Mucosa of rectum (tissue), 2 donors: ENCODE results near the gene MAT2A.

Experiments used
- H3K27ac ChIP-seq, 2 donors: one replicate each; pipeline ENCODE4 v1.7.0; 2013; ENCODE audit warnings: inconsistent platforms in 2 of 2, low read depth in 2 of 2, low read length in 2 of 2
- H3K27me3 ChIP-seq, 2 donors: one replicate each; pipeline ENCODE4 v1.7.0; 2013; ENCODE audit warnings: low read length in 2 of 2; ENCODE audit not compliant: control insufficient read depth in 2 of 2, insufficient read depth in 2 of 2
- H3K36me3 ChIP-seq, 2 donors: one replicate each; pipeline ENCODE4 v1.7.0; 2013; ENCODE audit warnings: low read length in 2 of 2; ENCODE audit not compliant: control insufficient read depth in 2 of 2, insufficient read depth in 2 of 2
- H3K4me1 ChIP-seq, 2 donors: one replicate each; pipeline ENCODE4 v1.7.0; 2013; ENCODE audit warnings: low read length in 2 of 2, mild to moderate bottlenecking in 1 of 2; ENCODE audit not compliant: control insufficient read depth in 2 of 2, insufficient read depth in 2 of 2
- H3K4me3 ChIP-seq, 2 donors: one replicate each; pipeline ENCODE4 v1.7.0; 2013; ENCODE audit warnings: low read length in 2 of 2
- H3K9ac ChIP-seq, 2 donors: one replicate each; pipeline ENCODE4 v1.7.0; 2013; ENCODE audit warnings: low read length in 2 of 2, low read depth in 1 of 2, mild to moderate bottlenecking in 1 of 2
- H3K9me3 ChIP-seq, 2 donors: one replicate each; pipeline ENCODE4 v1.7.0; 2013; ENCODE audit warnings: low read length in 2 of 2; ENCODE audit not compliant: control insufficient read depth in 2 of 2
- donor health status: healthy.
- donor health status: Normal muscosa, but diverticular disease.

MAT2A gene

GRCh38 chr2:85524336-85524908 lies 14.5 kb upstream of the MAT2A start:
- Histone ChIP-seq H3K9ac (peak overlapping the region in 1 of 2 donors; percentile 19), H3K27ac (peak overlapping the region; percentile 40 to 64), H3K4me1 (peaks cover 17 to 32% of the 10 kb centered on the region in 2 donors), H3K4me3 (no peak overlapping the region), H3K36me3 (no peaks in the 10 kb centered on the region), H3K9me3 (no peaks in the 10 kb centered on the region), H3K27me3 (no peaks in the 10 kb centered on the region)

GRCh38 chr2:85525029-85525428 lies 13.9 kb upstream of the MAT2A start:
- Histone ChIP-seq H3K9ac (no peak overlapping the region), H3K27ac (peak overlapping the region; percentile 40 to 64), H3K9me3 (no peaks in the 10 kb centered on the region), H3K27me3 (no peaks in the 10 kb centered on the region), H3K4me3 (no peak overlapping the region), H3K36me3 (no peaks in the 10 kb centered on the region), H3K4me1 (peaks cover 17 to 32% of the 10 kb centered on the region in 2 donors)

- H3K9me3 ChIP-seq = no peaks in the 10 kb centered on the region
- peaks cover 17 to 32% of the 10 kb centered on the region in 2 donors for H3K4me1 ChIP-seq
- no peak overlapping the region for H3K4me3 ChIP-seq
- no peak overlapping the region for H3K27ac ChIP-seq
- no peaks in the 10 kb centered on the region for H3K36me3 ChIP-seq
- no peaks in the 10 kb centered on the region for H3K27me3 ChIP-seq
- H3K9ac ChIP-seq = no peak overlapping the region
Observed at GRCh38 chr2:85525567-85525966, 13.4 kb upstream of the MAT2A start.

GRCh38 chr2:85527787-85528186 lies 11.2 kb upstream of the MAT2A start:
- Histone ChIP-seq H3K9ac (no peak overlapping the region), H3K4me1 (peaks cover 16 to 30% of the 10 kb centered on the region in 2 donors), H3K36me3 (no peaks in the 10 kb centered on the region), H3K4me3 (no peak overlapping the region), H3K27ac (no peak overlapping the region), H3K9me3 (no peaks in the 10 kb centered on the region), H3K27me3 (no peaks in the 10 kb centered on the region)

GRCh38 chr2:85528355-85528754 lies 10.6 kb upstream of the MAT2A start:
- Histone ChIP-seq H3K4me1 (peaks cover 11 to 24% of the 10 kb centered on the region in 2 donors), H3K36me3 (no peaks in the 10 kb centered on the region), H3K27me3 (no peaks in the 10 kb centered on the region), H3K9ac (no peak overlapping the region), H3K27ac (no peak overlapping the region), H3K4me3 (no peak overlapping the region), H3K9me3 (no peaks in the 10 kb centered on the region)

- Histone ChIP-seq H3K9me3 (no peaks in the 10 kb centered on the region), H3K4me3 (no peak overlapping the region), H3K9ac (no peak overlapping the region), H3K27ac (no peak overlapping the region), H3K27me3 (no peaks in the 10 kb centered on the region), H3K36me3 (no peaks in the 10 kb centered on the region), H3K4me1 (peaks cover 5 to 14% of the 10 kb centered on the region in 2 donors)
Observed at GRCh38 chr2:85529809-85530208, 9.2 kb upstream of the MAT2A start.

- Histone ChIP-seq H3K27ac (no peak overlapping the region), H3K4me1 (peaks cover 8 to 12% of the 10 kb centered on the region in 2 donors)
Observed at GRCh38 chr2:85531589-85531988, 7.4 kb upstream of the MAT2A start.

GRCh38 chr2:85534099-85534498 lies 4.9 kb upstream of the MAT2A start:
- H3K9me3 ChIP-seq = no peaks in the 10 kb centered on the region
- H3K27me3 ChIP-seq = no peaks in the 10 kb centered on the region
- no peak overlapping the region for H3K4me3 ChIP-seq
- H3K36me3 ChIP-seq = no peaks in the 10 kb centered on the region
- H3K9ac ChIP-seq = no peak overlapping the region
- H3K27ac ChIP-seq = peak overlapping the region in 1 of 2 donors; percentile 26
- H3K4me1 ChIP-seq = peaks cover 8 to 18% of the 10 kb centered on the region in 2 donors

More at GRCh38 chr2:85531589-85531988, 7.4 kb upstream of the MAT2A start:
- H3K27me3 ChIP-seq = no peaks in the 10 kb centered on the region
- no peak overlapping the region for H3K4me3 ChIP-seq
- no peak overlapping the region for H3K9ac ChIP-seq
- no peaks in the 10 kb centered on the region for H3K9me3 ChIP-seq
- no peaks in the 10 kb centered on the region for H3K36me3 ChIP-seq

GRCh38 chr2:85534881-85535280 lies 4.1 kb upstream of the MAT2A start:
- Histone ChIP-seq H3K27ac (peak overlapping the region in 1 of 2 donors; percentile 6), H3K9me3 (no peaks in the 10 kb centered on the region), H3K4me3 (no peak overlapping the region), H3K36me3 (no peaks in the 10 kb centered on the region), H3K27me3 (no peaks in the 10 kb centered on the region), H3K9ac (no peak overlapping the region), H3K4me1 (peaks cover 8 to 18% of the 10 kb centered on the region in 2 donors)

- no peak overlapping the region for H3K9ac ChIP-seq
- peaks cover 23 to 25% of the 10 kb centered on the region in 2 donors for H3K4me1 ChIP-seq
- H3K4me3 ChIP-seq = no peak overlapping the region
- H3K27ac ChIP-seq = peak overlapping the region in 1 of 2 donors; percentile 18
- no peaks in the 10 kb centered on the region for H3K27me3 ChIP-seq
- no peaks in the 10 kb centered on the region for H3K9me3 ChIP-seq
- H3K36me3 ChIP-seq = peaks cover 4 to 6% of the 10 kb centered on the region in 2 donors
Observed at GRCh38 chr2:85536479-85536878, 2.5 kb upstream of the MAT2A start.
